T-helper 2 cell treated with Interferon-gamma antibody and Interleukin-4, amounts not matched to agents 5 μg/mL and 100 μg/mL, for 36 hours (primary cell): ENCODE results near the gene CDK4.

Experiments
- DNase-seq: peaks from one replicate; pipeline ENCODE4 v3.0.0; 2021; ENCODE audit warnings: low spot score
- H3K27ac Mint-ChIP-seq: one replicate; pipeline ENCODE4 v1.8.0; 2021; ENCODE audit warnings: mild to moderate bottlenecking, mixed read lengths
- H3K27me3 Mint-ChIP-seq: one replicate; pipeline ENCODE4 v1.8.0; 2021; ENCODE audit warnings: low read depth, mixed read lengths
- H3K36me3 Mint-ChIP-seq: one replicate; pipeline ENCODE4 v1.8.0; 2021; ENCODE audit warnings: low read depth, mixed read lengths
- H3K4me1 Mint-ChIP-seq: one replicate; pipeline ENCODE4 v1.8.0; 2021; ENCODE audit warnings: low read depth, mixed read lengths
- H3K4me3 Mint-ChIP-seq: one replicate; pipeline ENCODE4 v1.8.0; 2022; ENCODE audit warnings: mild to moderate bottlenecking, moderate library complexity, mixed read lengths
- H3K9me3 Mint-ChIP-seq: one replicate; pipeline ENCODE4 v1.8.0; 2021; ENCODE audit warnings: mixed read lengths

CDK4 gene

DNA sequence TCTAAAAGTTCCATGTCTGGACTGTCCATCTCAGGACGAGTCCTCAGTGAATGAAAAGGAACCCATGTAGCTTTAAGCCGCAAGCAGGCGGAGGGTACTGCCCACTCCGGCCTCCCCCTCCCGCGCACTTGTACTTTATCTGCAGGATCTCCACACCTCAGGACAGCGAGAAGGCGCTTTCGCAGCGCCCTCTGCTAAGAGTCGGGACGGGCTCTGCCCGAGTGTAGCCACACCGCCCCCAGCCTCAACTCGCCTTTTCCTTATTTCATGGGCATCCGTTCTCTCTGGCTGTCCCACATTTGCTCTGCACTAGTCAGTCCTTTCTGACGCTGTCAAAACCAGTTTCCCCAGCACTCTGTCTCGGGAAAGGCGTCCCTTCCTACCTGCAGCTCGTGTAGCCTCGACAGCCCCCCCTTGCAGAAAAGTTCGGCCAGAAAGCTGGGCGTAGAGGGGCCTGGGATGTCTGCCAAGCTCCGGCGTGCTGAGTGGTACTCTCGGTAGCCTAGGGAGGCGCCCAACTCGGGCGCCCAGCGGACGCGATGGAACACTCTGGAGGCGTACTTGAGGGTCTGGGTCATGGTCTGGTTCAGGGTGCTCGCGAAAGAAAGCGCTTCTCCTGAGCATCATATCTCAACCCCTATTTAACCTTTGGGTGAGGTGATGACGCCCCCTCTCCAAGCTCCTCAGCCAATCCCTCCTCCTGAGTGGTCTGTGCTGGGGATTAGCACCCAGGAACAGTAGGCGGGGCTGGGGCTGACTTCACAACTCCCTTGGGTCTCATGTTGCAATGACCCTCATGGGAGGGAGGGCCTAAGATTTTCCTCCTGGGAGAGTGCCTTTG, 14.6 kb upstream of the CDK4 start, which contains the start of gene CYP27B1:
TSS of gene CYP27B1 (minus strand) at position 615 of the 841 bp plus-strand sequence. CDS start at position 578, 37 bp downstream.
- peaks cover 14% of the 10 kb centered on the region for H3K27me3 Mint-ChIP-seq
- peaks cover 13% of the 10 kb centered on the region for H3K36me3 Mint-ChIP-seq
- H3K4me3 Mint-ChIP-seq = peak within 1 kb of the TSS; percentile 85
- peaks cover 23% of the 10 kb centered on the region for H3K4me1 Mint-ChIP-seq
- no peaks in the 10 kb centered on the region for H3K9me3 Mint-ChIP-seq
- DNase-seq = peak; percentile 19
- no peak within 1 kb of the TSS for H3K27ac Mint-ChIP-seq

DNA sequence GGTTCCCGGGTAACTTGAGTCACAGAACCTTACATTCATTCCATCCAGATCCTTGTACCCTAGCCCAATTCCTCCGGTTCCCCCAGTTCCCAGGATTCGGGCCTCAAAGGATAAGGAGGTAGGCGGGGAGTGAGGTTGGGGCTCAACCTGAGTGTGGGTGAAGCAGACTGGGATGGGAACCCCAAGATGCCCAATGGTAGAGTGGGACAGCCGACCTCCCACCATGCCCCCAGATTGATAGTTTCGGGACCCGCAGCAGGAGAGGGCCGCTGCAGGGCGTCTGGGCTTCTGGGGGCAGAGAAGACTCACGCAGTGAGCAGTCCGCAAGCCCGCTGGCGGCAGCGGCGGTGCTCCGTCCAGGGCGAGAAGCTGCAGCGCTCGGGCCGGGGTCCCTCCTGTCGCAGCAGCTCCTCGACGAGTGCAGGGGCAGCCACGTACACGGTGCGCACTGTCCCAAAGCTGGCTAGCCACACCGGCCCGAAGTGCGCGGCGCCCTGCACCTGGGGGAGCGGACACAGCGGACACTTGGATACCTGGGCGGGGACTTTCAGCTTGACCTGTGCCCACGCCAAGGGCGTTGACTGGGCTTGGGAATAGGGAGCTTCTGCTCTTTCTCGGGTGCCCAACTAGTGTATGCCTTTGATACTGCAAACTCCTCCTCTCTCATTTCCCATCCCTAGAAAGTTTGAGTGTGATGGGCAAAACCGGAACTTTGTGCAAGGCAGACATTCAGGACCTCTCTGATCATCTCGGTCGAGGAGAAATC, 13.8 kb upstream of the CDK4 start:
- peaks cover 13% of the 10 kb centered on the region for H3K36me3 Mint-ChIP-seq
- peak overlapping the region; percentile 85 for H3K4me3 Mint-ChIP-seq
- DNase-seq = no peak
- peaks cover 14% of the 10 kb centered on the region for H3K27me3 Mint-ChIP-seq
- H3K9me3 Mint-ChIP-seq = no peaks in the 10 kb centered on the region
- H3K27ac Mint-ChIP-seq = peak overlapping the region; percentile 8
- peaks cover 19% of the 10 kb centered on the region for H3K4me1 Mint-ChIP-seq

DNA sequence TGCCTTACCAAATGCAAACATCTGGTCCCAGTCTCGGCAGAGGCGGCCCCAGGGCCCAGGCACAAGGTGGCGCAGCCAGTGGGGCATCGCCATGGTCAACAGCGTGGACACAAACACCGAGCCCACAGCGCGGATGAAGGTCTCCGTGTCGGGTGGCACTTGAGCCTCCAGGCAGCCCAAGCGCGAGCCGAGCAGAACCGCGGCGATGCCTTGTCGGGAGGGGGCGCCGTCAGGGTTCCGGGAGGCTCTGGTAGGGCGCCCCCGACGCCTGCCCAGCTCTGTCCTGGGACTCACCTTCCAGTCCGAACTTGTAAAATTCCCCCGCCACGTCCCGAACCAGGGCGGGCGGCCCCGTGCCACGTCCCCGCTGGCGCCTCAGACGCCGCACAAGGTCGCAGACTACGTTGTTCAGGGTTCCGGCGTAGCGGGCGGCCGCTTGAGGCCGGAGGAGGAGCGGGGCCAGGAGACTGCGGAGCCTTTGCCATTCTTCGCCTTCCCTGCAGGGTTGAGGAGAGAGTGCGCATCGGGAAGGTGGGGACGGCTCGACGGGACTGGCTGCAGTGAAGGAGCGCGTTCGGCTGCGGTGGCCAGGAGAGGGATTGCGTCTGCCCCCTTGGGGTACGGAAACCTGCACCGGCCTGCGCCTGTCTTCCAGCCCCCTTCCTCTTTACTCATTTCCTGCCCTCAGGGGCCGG, 13.0 kb upstream of the CDK4 start:
- Mint-ChIP-seq H3K4me3 (peak overlapping the region; percentile 85), H3K4me1 (peaks cover 15% of the 10 kb centered on the region), H3K27ac (peak overlapping the region; percentile 73), H3K27me3 (peaks cover 14% of the 10 kb centered on the region), H3K36me3 (peaks cover 9% of the 10 kb centered on the region), H3K9me3 (no peaks in the 10 kb centered on the region)
- peak; percentile 49 for DNase-seq

DNA sequence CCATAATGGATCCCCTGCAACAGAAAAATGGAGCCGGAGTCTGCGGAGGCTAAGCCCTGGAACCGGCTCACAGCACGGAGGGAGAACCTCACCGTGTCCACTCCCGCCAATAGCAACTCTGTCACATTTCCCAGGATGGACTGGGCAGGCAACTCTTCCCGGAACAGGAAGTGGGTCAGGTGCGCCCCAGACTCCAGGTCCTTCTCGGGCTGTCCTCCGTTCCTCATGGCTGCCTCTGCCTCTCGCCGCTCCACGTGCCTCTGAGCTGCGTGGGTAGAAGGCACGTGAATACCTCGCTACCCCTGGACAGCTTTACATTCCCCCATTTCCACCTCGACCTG, 12.5 kb upstream of the CDK4 start:
- H3K4me3 Mint-ChIP-seq = peak overlapping the region; percentile 85
- peaks cover 14% of the 10 kb centered on the region for H3K27me3 Mint-ChIP-seq
- no peak for DNase-seq
- H3K9me3 Mint-ChIP-seq = no peaks in the 10 kb centered on the region
- peaks cover 14% of the 10 kb centered on the region for H3K4me1 Mint-ChIP-seq
- H3K27ac Mint-ChIP-seq = peak overlapping the region; percentile 29
- H3K36me3 Mint-ChIP-seq = peaks cover 4% of the 10 kb centered on the region

DNA sequence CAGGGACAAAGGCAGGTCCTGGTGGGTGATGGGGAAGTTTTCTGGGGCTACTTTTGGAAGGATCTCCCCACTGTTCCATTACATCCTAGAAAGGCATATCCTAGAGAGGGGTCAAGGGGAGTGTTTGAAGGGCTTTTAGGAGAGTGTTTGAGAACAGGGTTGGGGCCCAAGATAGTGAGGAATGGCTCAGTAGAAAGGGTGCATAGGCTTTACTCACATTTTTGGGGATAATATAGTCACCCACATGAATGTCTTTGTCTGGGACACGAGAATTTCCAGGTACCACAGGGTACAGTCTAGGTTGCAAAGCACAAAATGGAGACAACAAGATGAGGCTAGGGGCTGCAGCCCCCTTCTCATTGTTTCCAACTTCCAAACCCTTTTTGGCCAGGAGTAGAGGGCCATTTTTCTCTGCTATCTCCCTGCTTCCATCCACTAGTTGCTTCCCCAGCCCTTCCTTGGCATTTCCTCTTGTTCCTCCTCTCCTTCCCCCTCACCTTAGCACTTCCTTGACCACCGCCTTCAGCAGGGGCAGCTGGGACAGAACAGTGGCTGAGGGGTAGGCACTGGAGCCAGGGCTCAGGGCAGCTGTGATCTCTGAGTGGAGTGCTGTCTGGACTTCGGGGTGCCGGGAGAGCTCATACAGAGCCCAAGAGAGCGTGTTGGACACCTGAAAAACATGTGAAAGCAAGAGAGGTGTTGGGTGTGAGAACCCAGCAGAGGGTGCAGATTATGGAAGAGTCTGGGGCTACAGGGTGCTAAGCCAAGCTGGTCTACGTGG, 12.0 kb upstream of the CDK4 start:
- Mint-ChIP-seq H3K9me3 (no peaks in the 10 kb centered on the region), H3K27ac (no peak overlapping the region), H3K4me1 (peaks cover 17% of the 10 kb centered on the region)

DNA sequence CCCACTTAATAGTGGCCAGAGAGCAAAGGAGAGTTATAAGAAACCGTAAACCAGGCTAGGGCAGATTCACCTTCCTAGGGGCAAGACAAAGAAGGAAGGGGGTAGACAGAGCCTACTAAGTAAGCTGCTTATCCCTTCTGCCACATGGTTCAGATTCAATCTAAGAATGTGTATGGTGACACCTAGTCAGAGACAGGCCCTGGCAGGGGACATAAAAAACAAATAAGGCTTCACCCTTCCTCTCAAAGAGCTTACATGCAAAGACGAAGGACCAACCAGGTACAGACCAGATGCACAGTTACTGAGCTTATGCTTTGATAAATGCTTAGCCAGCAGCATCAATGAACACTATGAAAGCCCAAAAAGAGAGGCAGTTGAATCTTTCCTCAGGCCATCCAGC, 10.4 kb upstream of the CDK4 start:
- Mint-ChIP-seq H3K27me3 (peaks cover 14% of the 10 kb centered on the region), H3K4me3 (no peak overlapping the region), H3K4me1 (peaks cover 17% of the 10 kb centered on the region), H3K9me3 (no peaks in the 10 kb centered on the region), H3K36me3 (peaks cover 10% of the 10 kb centered on the region), H3K27ac (no peak overlapping the region)
- no peak for DNase-seq

More for the DNA sequence above, 12.0 kb upstream of the CDK4 start:
- Mint-ChIP-seq H3K4me3 (peak overlapping the region; percentile 85), H3K36me3 (peaks cover 7% of the 10 kb centered on the region), H3K27me3 (peaks cover 14% of the 10 kb centered on the region)
- no peak for DNase-seq

DNA sequence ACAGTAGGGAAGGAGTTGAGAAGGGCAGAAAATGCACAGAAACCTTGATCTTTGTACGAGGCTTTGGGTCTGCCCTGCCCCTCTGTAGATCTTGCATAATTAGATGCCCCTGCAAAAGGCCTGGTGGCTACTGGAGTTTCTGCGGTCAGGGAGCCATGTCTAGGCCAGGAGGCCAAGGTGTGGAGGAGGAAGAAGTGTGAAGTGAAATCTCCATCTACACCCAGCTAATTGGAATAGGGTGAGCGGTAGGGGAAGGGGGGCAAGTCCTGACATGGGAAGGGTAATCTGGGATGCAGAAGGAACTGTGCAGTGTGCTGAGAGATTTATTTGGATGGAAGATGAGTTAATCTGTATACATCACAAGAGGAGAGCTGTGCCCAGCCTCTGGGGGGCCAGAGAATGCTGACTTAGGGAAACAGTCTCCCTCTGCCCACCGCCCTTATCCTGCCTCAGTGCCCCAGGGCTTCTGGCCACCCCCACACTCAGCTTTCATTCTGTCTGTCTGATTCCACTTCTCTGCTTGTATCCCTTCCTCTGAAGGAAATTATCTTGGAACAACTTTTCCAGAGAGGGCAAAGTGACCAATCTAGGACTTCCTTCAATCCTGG, 9.4 kb upstream of the CDK4 start:
- Mint-ChIP-seq H3K9me3 (no peaks in the 10 kb centered on the region), H3K36me3 (peaks cover 13% of the 10 kb centered on the region), H3K4me1 (peaks cover 19% of the 10 kb centered on the region), H3K27me3 (peaks cover 10% of the 10 kb centered on the region), H3K4me3 (no peak overlapping the region), H3K27ac (no peak overlapping the region)
- DNase-seq = no peak

DNA sequence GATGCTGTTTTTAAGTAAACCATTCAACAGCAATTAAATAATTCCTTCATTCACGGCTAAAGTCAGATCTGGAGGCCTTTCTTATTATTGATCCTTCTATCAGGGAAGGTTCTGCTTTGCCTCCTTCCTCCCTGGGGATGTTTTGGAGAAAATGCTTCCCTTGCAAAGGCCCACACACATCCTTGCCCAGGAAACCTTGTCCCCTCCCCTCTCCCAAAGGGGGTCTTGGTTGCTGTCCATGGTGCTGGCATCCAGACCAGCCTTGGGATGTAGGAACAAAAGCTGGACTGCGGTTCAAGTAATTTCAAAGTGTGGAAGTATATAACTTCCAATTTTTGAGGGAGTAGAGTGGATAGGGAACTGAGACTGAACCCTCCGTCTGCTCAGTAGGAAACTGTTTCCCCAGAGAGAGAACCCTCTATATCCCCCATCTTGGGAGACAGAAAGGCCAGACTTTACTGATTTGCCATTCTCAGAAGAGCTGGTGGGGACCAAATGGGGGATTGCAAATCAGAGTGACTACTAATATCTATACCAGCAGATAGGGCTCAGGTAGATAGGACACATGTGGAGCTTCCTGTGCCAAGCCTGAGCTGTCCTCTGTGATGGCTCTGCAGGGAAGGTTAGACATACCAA, 8.4 kb upstream of the CDK4 start:
- no peaks in the 10 kb centered on the region for H3K9me3 Mint-ChIP-seq
- DNase-seq = no peak
- H3K4me1 Mint-ChIP-seq = peaks cover 20% of the 10 kb centered on the region
- peaks cover 13% of the 10 kb centered on the region for H3K36me3 Mint-ChIP-seq
- peaks cover 3% of the 10 kb centered on the region for H3K27me3 Mint-ChIP-seq
- H3K27ac Mint-ChIP-seq = no peak overlapping the region
- H3K4me3 Mint-ChIP-seq = no peak overlapping the region

DNA sequence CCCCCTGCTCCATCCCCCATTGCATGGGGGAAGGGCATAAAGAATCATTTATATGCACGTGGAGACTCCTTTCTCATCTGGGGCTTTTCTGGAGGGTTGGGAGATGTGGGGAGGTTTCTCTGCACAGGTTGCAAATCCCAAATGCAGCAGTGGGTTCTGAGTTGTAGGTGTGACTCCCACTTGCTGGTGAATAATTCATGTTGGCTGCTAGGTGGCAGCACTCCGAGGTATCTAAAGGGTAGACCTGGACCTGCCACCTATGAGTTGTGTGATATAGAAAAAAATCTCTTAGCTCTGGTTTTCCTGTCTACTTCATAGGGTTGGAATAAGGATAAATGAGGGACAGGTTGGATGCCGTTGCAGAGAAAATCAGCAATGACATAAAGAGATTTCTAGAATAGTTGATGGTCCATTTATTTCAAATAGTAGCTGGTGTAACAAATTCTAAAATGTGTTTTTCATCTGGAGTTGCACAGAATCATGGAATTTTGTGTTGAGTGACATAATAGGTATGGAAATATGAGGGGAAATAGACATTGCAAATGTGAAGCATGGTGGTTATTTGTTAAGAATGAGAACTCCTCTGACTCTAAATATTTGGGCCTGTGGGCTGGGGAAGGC, 7.4 kb upstream of the CDK4 start:
- Mint-ChIP-seq H3K27ac (no peak overlapping the region), H3K27me3 (no peaks in the 10 kb centered on the region), H3K36me3 (peaks cover 13% of the 10 kb centered on the region), H3K4me3 (no peak overlapping the region), H3K9me3 (no peaks in the 10 kb centered on the region), H3K4me1 (peaks cover 21% of the 10 kb centered on the region)
- peak; percentile 24 for DNase-seq

DNA sequence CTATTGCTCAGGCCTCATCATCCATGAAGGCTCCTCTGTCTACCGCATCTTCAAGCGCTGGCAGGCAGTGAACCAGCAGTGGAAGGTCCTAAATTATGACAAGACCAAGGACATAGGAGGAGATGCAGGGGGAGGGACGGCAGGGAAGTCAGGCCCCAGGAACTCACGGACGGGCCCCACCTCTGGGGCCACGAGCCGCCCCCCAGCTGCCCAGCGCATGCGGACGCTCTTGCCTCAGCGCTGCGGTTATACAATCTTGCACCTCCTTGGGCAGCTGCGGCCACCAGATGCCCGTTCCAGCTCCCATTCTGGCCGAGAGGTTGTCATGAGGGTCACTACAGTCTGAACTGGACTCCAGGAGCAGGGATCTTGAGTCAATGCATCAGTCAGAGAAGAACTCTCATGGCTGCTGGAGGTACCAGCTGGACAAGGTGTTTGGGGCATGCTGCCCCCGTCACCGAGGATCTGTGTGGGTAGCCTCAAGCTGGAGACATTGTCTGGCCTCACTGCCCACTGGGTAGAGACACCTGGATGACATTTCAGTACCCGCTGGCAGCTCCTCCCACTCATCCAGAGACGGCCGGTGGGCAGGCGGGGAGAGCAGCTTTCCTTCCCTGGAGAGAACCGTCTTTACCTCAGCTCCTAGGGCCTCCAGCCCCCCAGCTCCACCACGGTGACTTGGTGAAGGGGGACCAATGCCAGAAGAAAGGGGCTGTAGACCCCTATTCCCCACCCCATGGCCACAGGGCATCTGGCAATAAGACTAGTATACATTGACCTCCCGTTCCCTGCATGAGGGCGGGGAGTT, 6.6 kb upstream of the CDK4 start:
- no peak for DNase-seq
- H3K36me3 Mint-ChIP-seq = peaks cover 13% of the 10 kb centered on the region
- H3K4me1 Mint-ChIP-seq = peaks cover 24% of the 10 kb centered on the region
- H3K27me3 Mint-ChIP-seq = no peaks in the 10 kb centered on the region
- no peak overlapping the region for H3K4me3 Mint-ChIP-seq
- H3K27ac Mint-ChIP-seq = no peak overlapping the region
- H3K9me3 Mint-ChIP-seq = no peaks in the 10 kb centered on the region

DNA sequence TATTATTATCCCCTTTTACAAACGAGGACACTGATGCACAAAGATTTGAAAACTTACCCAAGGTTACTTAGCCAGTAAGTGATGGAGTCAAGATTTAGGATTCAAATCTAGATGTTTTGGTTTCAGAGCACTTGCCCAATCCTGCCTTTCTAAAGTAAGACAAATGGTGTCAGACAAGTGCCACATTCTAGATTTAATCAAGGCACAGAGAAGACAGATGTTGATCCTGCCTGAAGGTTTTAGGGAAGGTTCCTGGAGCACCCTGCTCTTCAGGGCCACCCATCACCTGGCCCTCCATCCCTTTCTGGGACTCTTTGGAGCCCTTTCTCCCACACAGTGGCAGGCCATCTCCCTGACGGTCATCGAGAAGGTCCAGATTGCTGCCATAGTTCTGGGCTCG, 5.7 kb upstream of the CDK4 start:
- Mint-ChIP-seq H3K27me3 (no peaks in the 10 kb centered on the region), H3K36me3 (peaks cover 13% of the 10 kb centered on the region), H3K4me3 (no peak overlapping the region), H3K27ac (no peak overlapping the region), H3K4me1 (peaks cover 32% of the 10 kb centered on the region), H3K9me3 (no peaks in the 10 kb centered on the region)
- no peak for DNase-seq
